Measurements from ENCODE around the gene EIF4E3.

Gene EIF4E3

GRCh38 chr3:71725271-71725991 is at the start of gene EIF4E3:
Gene EIF4E3 (minus strand): TSS chr3:71725402. CDS start chr3:71725367, 35 bp downstream.
- no peak for DNase-seq

DNA sequence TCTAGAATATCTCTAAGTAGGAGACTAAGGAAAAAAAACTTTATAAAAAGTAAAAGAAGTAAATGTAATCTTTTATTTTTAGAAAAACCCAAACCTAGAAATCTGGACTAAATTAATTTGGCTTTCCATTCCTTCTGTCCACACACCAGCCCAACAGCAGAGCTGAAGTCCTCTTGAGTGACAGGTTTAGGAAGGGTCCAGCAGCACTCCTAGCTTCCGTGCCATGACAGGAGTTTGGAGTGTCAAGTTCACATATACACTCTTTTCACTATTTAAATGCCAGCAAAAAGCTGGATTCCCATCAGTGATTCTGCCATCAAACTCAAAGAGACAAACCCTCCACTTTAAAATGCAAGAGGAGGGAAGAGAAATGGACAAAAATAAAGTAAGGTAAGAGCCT is 46.7 kb upstream of the EIF4E3 start:
- no peak for DNase-seq

GRCh38 chr3:71771126-71771525 is 45.9 kb upstream of the EIF4E3 start:
- no peak for DNase-seq

- no peak for DNase-seq
Observed at GRCh38 chr3:71763426-71763825, 38.2 kb upstream of the EIF4E3 start.

- DNase-seq = no peak
Observed at GRCh38 chr3:71760140-71760539, 34.9 kb upstream of the EIF4E3 start.

DNA sequence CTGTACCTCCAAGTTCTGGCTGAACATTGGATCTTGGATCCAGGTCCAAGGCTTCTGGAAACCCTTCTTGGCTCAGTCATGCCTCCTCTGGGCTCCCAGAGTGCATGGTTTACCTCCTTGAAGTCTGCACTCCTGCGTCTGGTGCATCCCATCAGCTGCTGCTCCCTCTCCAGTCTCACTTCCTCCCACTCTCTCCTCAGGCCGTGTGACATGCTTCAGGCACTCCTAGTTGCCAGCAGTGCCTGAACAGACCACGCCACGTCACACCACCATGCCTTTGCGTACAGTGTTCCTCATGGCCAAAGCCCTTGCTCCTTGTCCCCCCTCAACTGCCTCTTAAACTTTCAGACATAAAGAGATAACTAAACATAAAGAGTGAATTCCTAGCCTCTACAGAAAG is 34.2 kb upstream of the EIF4E3 start:
- DNase-seq = no peak

- no peak for DNase-seq
Observed at GRCh38 chr3:71758091-71758490, 32.9 kb upstream of the EIF4E3 start.

- DNase-seq = no peak
Observed at GRCh38 chr3:71754610-71755253, 29.5 kb upstream of the EIF4E3 start.

GRCh38 chr3:71753701-71754609 is 28.8 kb upstream of the EIF4E3 start, which contains the start of gene GPR27:
Gene GPR27 (plus strand): TSS chr3:71753855. CDS start chr3:71754050, 195 bp downstream.
- DNase-seq = no peak

- no peak for DNase-seq
Observed at GRCh38 chr3:71752831-71753700, 27.9 kb upstream of the EIF4E3 start.

GRCh38 chr3:71751602-71752001 is 26.4 kb upstream of the EIF4E3 start:
- no peak for DNase-seq

DNA sequence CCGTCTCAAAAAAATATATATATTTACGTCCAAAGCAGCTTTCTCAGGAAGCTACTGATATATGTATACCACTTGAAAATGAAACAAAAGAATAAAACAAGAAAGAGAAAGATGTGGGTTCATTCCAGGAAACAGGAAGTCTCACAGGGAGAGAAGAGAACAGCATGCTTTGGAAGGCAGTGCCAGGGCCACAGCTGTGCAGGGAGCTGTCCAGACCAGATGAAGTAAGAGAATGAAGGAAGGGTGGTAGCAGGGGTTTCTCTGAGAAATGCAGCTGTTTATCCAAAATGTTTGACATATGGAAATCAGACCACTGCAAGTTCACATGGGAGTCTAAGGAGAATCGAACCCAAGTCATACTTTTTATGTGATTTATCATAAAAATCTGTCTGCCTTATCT is 19.5 kb upstream of the EIF4E3 start:
- DNase-seq = no peak

- DNase-seq = no peak
Observed at GRCh38 chr3:71742621-71743020, 17.4 kb upstream of the EIF4E3 start.

DNA sequence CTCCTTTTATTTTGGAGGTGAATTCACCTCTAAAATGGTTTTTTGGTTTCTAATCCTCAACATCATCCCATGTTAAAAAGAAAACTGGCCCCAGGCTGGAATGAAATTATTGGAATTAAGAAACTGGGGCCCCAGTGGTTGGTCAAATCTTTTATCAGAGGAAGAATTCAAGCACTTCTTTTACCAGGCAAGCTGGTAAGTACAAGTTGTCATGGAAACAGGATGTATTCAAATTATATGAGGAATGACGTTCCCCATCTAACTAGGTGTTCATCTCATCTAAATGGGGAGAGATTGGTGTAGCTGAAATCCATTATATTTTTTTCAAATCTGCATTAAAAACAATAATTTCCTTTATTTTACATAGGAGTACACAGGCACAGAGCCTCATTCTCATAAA is 9.7 kb upstream of the EIF4E3 start:
- no peak for DNase-seq

GRCh38 chr3:71733319-71733718 is 8.1 kb upstream of the EIF4E3 start:
- DNase-seq = no peak

DNA sequence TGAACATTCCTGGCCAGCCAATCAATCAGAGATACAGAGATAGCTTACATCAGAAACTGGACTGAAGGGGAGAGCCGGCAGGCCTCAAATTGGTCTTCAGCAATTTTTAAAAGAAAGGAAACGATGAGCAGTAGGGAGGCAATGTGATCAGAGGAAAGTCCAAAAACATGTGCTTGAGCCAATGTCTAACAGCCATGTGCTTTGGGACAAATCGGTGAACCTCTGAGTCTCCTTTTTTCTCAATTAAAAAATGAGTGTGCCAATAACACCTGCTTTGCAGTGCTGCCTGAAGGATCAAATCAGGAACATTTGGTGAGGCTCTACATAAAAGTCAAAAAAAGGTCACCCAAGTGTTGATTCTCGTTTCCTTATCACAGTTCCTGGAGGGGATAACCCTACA is 7.4 kb upstream of the EIF4E3 start:
- DNase-seq = no peak

DNA sequence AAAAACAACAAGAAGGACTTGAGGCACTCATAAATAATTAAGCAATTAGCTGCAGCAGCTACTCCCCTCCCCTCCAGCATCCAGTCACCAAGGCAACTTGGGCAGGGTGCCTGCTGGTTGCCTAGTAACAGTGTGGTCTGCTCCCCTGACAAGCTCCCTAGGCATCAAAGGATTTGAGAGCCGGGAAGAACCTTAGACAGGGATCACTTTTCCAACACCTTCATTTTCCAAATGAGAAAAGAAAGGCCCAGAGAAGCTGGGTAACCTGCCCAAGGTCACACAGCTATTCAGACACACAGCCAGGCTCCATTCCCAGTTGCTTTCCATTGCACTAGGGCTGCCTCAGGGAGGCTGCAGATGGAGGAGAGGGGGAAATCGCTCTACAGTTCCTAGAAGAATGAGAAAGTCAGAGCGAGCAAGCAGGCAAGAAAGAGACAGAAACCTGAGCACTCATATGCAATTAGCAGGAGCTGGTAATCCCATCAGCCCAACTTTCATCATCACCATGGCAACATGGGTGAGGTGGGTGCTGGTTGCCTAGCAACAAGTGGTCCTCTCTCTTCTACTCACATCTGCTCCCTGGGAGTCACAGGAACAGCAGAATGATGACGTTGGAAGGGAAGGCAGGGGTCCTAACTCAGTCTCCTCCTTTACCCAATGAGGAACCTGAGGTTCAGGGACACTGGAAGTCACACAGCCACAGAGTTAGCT is 3.6 kb upstream of the EIF4E3 start:
- no peak for DNase-seq

DNA sequence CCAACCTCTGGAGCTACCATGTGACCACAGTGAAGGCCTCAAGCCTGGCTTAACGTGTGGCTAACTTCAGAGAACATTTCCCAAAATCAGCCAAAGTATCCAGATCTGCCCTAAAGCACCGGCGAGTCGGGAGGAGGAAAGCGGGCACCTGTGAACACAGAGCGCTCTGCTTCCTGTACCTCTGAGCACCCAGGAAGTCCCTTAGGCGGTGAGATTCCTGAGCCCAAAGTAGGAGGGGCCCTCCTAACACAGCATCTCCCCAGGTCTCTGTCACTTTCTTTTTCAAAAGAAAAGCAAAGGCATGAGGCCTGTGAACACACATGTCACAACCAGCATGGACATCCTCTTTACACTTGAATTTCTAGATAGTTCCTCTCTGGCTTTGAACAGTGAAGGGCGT is 944 bp upstream of the EIF4E3 start:
- no peak for DNase-seq

GRCh38 chr3:71724584-71725270 is 475 bp downstream of the EIF4E3 start:
- DNase-seq = no peak

DNA sequence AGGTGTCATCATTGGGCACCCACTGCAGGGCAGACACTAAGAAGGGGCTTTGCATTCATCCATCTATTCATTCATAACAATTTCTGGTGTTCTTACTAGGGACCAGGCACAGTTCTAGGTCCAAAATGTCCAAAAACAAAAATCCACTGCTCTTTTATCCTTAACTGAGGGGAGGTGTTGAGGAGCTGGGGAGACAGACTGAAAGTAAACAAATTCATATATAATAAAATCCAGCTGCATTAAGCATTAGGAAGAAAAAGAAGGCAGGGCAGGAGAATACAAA is 1.1 kb downstream of the EIF4E3 start:
- DNase-seq = no peak

DNA sequence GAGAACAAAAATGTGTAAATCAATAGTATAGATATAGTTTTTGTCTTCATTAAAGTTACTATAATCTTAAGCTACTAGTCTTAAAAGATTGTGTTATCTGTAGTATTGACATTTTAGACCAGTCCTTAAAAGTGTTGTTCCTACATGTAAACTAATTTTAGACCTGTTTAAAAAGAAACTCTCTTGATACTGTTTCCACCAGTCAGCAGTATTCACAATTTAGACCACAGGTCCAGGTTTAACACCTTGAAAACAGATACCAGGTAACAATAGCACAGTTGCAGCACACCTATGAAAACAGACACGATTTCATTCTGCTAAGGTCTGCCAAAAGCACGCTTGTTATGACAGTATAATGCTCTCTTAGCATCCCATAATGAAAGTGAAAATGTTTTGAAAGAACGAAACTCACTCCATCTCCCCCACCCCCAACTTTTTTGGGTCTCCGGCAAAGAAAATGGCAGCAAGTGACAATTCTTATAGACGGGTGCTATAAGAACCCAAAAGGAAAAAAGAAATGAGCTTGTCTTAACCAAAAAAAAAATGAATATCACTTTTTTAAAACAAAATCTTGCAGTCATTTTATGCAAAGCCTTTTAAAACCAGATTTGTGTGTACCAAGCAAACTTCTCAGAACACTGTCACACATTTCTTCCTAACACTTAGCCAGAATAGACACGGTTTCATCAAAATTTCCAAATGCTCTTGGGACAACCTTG is 1.6 kb downstream of the EIF4E3 start:
- DNase-seq = no peak
